ENCODE measurements around the gene TMEM179. TPM values are rescaled to one million over a fixed set of nuclear protein-coding genes. Genes with fewer than 3 reads are reported as not detected.
"Not testable (repeated sequence)": the region's sequence is repeated elsewhere in the genome, so short reads cannot be mapped to it uniquely, and the experiment has no call there.

TMEM179 gene
- total and polyA plus RNA-seq, 10 of the 15 experiments (the other 5 are each of a cell fraction or from before 2014, with no cell fraction given) = not detected

- ATAC-seq; intact Hi-C loops (cut with micrococcal nuclease; ENCODE audit: unreplicated experiment): not testable (repeated sequence)
- SMC1A ChIA-PET (ENCODE audit: uncharacterized antibody, unreplicated experiment) = interaction anchor here (2.2 kb wide), 1 partner anchor 28 kb away, joined by 7 read pairs; no protein-coding TSS in a partner anchor
These were observed 48.8 kb upstream of the TMEM179 start for GRCh38 chr14:104653130-104653920.

GRCh38 chr14:104652386-104652785 lies 47.8 kb upstream of the TMEM179 start:
- ChIA-PET SMC1A (ENCODE audit: uncharacterized antibody, unreplicated experiment) (interaction anchor here (1.2 to 2.2 kb wide), 2 partner anchors 8 to 29 kb away, joined by 3 to 7 read pairs; no protein-coding TSS in a partner anchor), POLR2A (no interaction called here), CTCF (interaction anchor here (1.1 to 2.5 kb wide), 5 partner anchors 12 to 57 kb away, joined by 3 to 11 read pairs (median 4); no protein-coding TSS in a partner anchor), RAD21 (ENCODE audit: unreplicated experiment) (interaction anchor here (1.2 to 1.5 kb wide), 2 partner anchors 26 to 57 kb away, joined by 3 to 7 read pairs; no protein-coding TSS in a partner anchor)
- no peaks in the 10 kb centered on the region for H3K36me3 ChIP-seq (ENCODE audit: control insufficient read depth in 2 of 2, insufficient read depth in 2 of 2, low read length in 1 of 2)
- no peak overlapping the region for H3K4me2 ChIP-seq (ENCODE audit: control insufficient read depth, insufficient read depth)
- no peak for TF ChIP-seq EED (IDR thresholded peaks at IDR 0.05; ENCODE audit: low read depth)
- TF ChIP-seq TARDBP (IDR thresholded peaks at IDR 0.05; ENCODE audit: borderline replicate concordance) = no peak
- TF ChIP-seq HSF1 (IDR thresholded peaks at IDR 0.05; ENCODE audit: low read depth, low read length) = no peak
- TF ChIP-seq E2F8 (IDR thresholded peaks at IDR 0.05; ENCODE audit: low read depth, partially characterized antibody) = no peak
- in situ Hi-C loops (cut with MboI) = no loop called here
- H4K20me1 ChIP-seq (ENCODE audit: control insufficient read depth, insufficient read depth) = no peaks in the 10 kb centered on the region
- no peak overlapping the region for H3K4me3 ChIP-seq
- DNase-seq (ENCODE audit: low read depth, low spot score) (no peak), FAIRE-seq (no peak), ATAC-seq (no peak)
- H3K9ac ChIP-seq (ENCODE audit: control insufficient read depth, insufficient read depth, low read length) = no peak overlapping the region
- no peaks in the 10 kb centered on the region for H3K27me3 ChIP-seq (replicated peaks in 1 of 2; ENCODE audit: control insufficient read depth in 2 of 2, insufficient read depth in 2 of 2, low read length in 1 of 2)
- H3K27ac ChIP-seq (ENCODE audit: control insufficient read depth, insufficient read depth) = no peak overlapping the region
- WGBS (ENCODE audit: insufficient coverage, insufficient replicate concordance, low lambda C conversion rate, missing lambda C conversion rate) = 84% methylated on average over 9 of the region's 9 CpGs
- H3K79me2 ChIP-seq (ENCODE audit: control insufficient read depth, insufficient read depth, low read length) = no peaks in the 10 kb centered on the region
- no peak overlapping the region for H2AFZ ChIP-seq (ENCODE audit: control insufficient read depth, low read depth, low read length)
- H3K4me1 ChIP-seq (ENCODE audit: control insufficient read depth, insufficient read depth, low read length) = peaks cover 15% of the 10 kb centered on the region
- BruUV-seq (replicated peaks) = no TSS peak
- H3K9me3 ChIP-seq (replicated peaks; ENCODE audit: control insufficient read depth, insufficient read depth, low read length) = peaks cover 2% of the 10 kb centered on the region; the same call in 2 of the 3 replicates
- intact Hi-C loops (cut with micrococcal nuclease; ENCODE audit: unreplicated experiment) = no loop called here

More at GRCh38 chr14:104653130-104653920, 48.8 kb upstream of the TMEM179 start:
- in situ Hi-C loops (cut with MboI); BruUV-seq (replicated peaks); H3K4me3 ChIP-seq; H3K36me3 ChIP-seq (ENCODE audit: control insufficient read depth in 2 of 2, insufficient read depth in 2 of 2, low read length in 1 of 2); H4K20me1 ChIP-seq (ENCODE audit: control insufficient read depth, insufficient read depth); RAD21 ChIA-PET (ENCODE audit: unreplicated experiment); H3K79me2 ChIP-seq (ENCODE audit: control insufficient read depth, insufficient read depth, low read length); POLR2A ChIA-PET; H3K9ac ChIP-seq (ENCODE audit: control insufficient read depth, insufficient read depth, low read length); FAIRE-seq; H3K27me3 ChIP-seq (replicated peaks in 1 of 2; ENCODE audit: control insufficient read depth in 2 of 2, insufficient read depth in 2 of 2, low read length in 1 of 2); H3K4me2 ChIP-seq (ENCODE audit: control insufficient read depth, insufficient read depth); H3K27ac ChIP-seq (ENCODE audit: control insufficient read depth, insufficient read depth); H3K9me3 ChIP-seq (replicated peaks; ENCODE audit: control insufficient read depth, insufficient read depth, low read length); DNase-seq (ENCODE audit: low read depth, low spot score); H2AFZ ChIP-seq (ENCODE audit: control insufficient read depth, low read depth, low read length): not testable (repeated sequence)
- 96% methylated on average over 46 of the region's 52 CpGs for WGBS (ENCODE audit: insufficient coverage, insufficient replicate concordance, low lambda C conversion rate, missing lambda C conversion rate)
- CTCF ChIA-PET = interaction anchor here (1.8 kb wide), 1 partner anchor 28 kb away, joined by 5 read pairs; no protein-coding TSS in a partner anchor
- H3K4me1 ChIP-seq (ENCODE audit: control insufficient read depth, insufficient read depth, low read length) = peaks cover 24% of the 10 kb centered on the region
